Smooth muscle cell (in vitro differentiated cells): ENCODE results near the gene EPHA7. TPM values are rescaled to one million over a fixed set of nuclear protein-coding genes. Genes with fewer than 3 reads are reported as not detected.

Experiments used
- DNase-seq: peaks from one replicate; lab custom pipeline; 2025; ENCODE audit not compliant: unreplicated experiment; lab: John Stamatoyannopoulos, UW
- H2AFZ ChIP-seq: fragments of 200-600 bp; sonication (generic); 2 replicates; pipeline ENCODE4 v1.6.0; 2016; ENCODE audit warnings: antibody characterized with exemption, low read depth, mild to moderate bottlenecking
- H3F3A ChIP-seq: fragments of 200-600 bp; sonication (generic); 2 replicates; pipeline ENCODE4 v1.6.0; 2017; ENCODE audit warnings: antibody characterized with exemption, low read depth
- H3K27ac ChIP-seq: fragments of 200-600 bp; sonication (generic); 2 replicates; pipeline ENCODE4 v1.5.1; 2016; ENCODE audit warnings: low read depth, mild to moderate bottlenecking
- H3K27me3 ChIP-seq: fragments of 200-600 bp; sonication (generic); 2 replicates; pipeline ENCODE4 v1.6.1; 2016; ENCODE audit warnings: low read depth, mild to moderate bottlenecking
- H3K36me3 ChIP-seq: fragments of 200-600 bp; sonication (generic); 2 replicates; pipeline ENCODE4 v1.5.1; 2016; ENCODE audit warnings: low read depth
- H3K4me1 ChIP-seq: fragments of 200-600 bp; sonication (generic); 2 replicates; pipeline ENCODE4 v1.5.1; 2016; ENCODE audit warnings: low read depth
- H3K4me2 ChIP-seq: fragments of 200-600 bp; sonication (generic); 2 replicates; pipeline ENCODE4 v1.6.0; 2016; ENCODE audit warnings: mild to moderate bottlenecking
- H3K4me3 ChIP-seq: fragments of 200-600 bp; sonication (generic); 2 replicates; pipeline ENCODE4 v1.5.1; 2016; ENCODE audit warnings: mild to moderate bottlenecking
- H3K79me2 ChIP-seq: fragments of 200-600 bp; sonication (generic); 2 replicates; pipeline ENCODE4 v1.6.0; 2016; ENCODE audit warnings: low read depth, mild to moderate bottlenecking
- H3K9ac ChIP-seq: fragments of 200-600 bp; sonication (generic); 2 replicates; pipeline ENCODE4 v1.6.0; 2016; ENCODE audit warnings: low read depth
- H3K9me3 ChIP-seq: fragments of 200-600 bp; sonication (generic); replicated peaks from 2 replicates; pipeline ENCODE4 v1.5.1; 2016; ENCODE audit warnings: low read depth
- H4K20me1 ChIP-seq: fragments of 200-600 bp; sonication (generic); 2 replicates; pipeline ENCODE4 v1.6.0; 2016; ENCODE audit warnings: low read depth
- WGBS: methylation state at CpG from one replicate; pipeline ENCODE4 v1.1.7; 2016; ENCODE audit warnings: low lambda C conversion rate; 5-methylcytosine and 5-hydroxymethylcytosine counted together
- polyA plus RNA-seq: library from polyadenylated mRNA; unstranded; fragments of >200 nt; fragmentation: Nextera tagmentation; extraction: Ambion mirVana; gene quantifications from 2 replicates; pipeline ENCODE4 v1.2.1, GENCODE V29; 2016
- total RNA-seq: library from RNA; depleted of rRNA; stranded (reverse); fragments of >200 nt; gene quantifications from 2 replicates; pipeline ENCODE4 v1.2.3, GENCODE V29; 2014
- TF ChIP-seq, protein P1 (sequence below): fragments of 200-600 bp; sonication (generic); IDR thresholded peaks from 2 replicates; pipeline ENCODE4 v1.5.1; 2017; ENCODE audit warnings: borderline replicate concordance, mild to moderate bottlenecking, antibody characterized with exemption; ENCODE audit not compliant: insufficient read depth, poor library complexity, severe bottlenecking

The EPHA7 gene
- total and polyA plus RNA-seq, 2 experiments from 2014 or later: 2.0 to 6.2 TPM

DNA sequence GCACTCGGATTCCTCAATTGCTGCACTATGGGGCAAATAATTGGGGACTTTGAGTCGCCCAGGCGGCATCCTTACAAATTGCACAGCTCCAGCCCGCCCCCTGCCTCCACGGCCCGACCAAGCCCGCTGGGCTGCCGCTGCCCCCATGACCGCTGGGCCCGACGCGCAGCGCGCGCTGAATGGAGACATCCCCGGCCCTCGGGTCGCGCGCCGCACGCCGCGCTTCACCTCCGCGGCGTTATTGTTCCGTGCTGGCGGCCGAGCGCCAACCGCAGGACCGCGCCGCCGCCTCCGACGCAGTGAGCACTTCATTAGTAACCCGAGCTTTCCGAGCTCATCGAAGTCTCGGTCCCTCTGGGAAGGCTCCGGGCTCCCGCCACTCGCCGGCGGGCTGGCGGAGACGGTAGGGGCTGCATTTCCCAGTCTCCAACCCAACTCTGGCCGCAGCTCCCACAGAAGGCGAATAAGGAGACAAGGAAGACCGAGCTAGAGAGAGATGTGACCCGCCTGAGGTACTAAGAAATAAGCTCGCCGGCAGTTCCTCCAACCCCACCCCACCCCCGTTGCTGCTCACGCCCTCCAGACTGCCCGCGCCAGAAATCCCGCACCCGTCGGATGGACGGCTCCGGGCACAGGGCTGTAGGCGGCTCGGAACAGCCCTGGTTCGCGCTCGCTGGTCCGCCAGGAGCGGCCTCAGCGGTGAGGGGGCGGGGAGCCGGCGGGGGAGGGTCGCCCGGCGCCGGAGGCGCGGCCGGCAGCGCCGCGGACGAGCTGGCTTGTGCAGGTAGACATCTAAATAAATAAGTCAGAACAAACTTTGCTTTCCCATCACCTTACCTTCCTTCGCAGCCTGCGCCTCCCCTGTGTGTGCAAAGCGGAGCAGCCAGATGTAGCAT lies 703 bp downstream of the EPHA7 start:
- Histone ChIP-seq H3K4me3 (peak overlapping the region; percentile 58), H3K4me1 (peaks cover 5% of the 10 kb centered on the region), H2AFZ (peak overlapping the region; percentile 88), H3K36me3 (no peaks in the 10 kb centered on the region), H3K4me2 (peak overlapping the region; percentile 90), H3K9ac (peak overlapping the region; percentile 16), H3K9me3 (no peaks in the 10 kb centered on the region), H3K27me3 (no peaks in the 10 kb centered on the region), H3F3A (no peaks in the 10 kb centered on the region), H3K27ac (no peak overlapping the region), H4K20me1 (no peaks in the 10 kb centered on the region), H3K79me2 (peaks cover 28% of the 10 kb centered on the region)
- peak; percentile 60 for DNase-seq
- TF ChIP-seq, protein P1, sequence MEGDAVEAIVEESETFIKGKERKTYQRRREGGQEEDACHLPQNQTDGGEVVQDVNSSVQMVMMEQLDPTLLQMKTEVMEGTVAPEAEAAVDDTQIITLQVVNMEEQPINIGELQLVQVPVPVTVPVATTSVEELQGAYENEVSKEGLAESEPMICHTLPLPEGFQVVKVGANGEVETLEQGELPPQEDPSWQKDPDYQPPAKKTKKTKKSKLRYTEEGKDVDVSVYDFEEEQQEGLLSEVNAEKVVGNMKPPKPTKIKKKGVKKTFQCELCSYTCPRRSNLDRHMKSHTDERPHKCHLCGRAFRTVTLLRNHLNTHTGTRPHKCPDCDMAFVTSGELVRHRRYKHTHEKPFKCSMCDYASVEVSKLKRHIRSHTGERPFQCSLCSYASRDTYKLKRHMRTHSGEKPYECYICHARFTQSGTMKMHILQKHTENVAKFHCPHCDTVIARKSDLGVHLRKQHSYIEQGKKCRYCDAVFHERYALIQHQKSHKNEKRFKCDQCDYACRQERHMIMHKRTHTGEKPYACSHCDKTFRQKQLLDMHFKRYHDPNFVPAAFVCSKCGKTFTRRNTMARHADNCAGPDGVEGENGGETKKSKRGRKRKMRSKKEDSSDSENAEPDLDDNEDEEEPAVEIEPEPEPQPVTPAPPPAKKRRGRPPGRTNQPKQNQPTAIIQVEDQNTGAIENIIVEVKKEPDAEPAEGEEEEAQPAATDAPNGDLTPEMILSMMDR: no peak
- WGBS: under 1% methylated on average over 66 of the region's 89 CpGs

DNA sequence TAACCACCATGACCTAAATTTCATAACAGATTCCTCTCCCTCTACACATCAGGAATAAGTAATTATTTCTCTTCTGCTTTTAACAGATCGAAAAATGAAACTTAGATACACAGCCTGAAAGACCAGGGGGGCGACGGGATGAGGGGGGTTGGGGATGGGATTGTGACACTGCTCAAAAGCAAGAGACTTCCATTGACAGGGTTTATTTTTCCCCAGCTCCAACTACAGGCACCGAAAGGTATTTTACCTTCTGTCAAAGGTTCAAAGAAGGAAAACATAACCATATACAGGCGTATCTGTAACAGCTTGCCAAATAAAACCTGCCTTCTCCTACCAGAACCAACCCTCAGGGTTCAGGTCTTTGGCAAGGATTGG lies 1.3 kb downstream of the EPHA7 start:
- H3K27ac ChIP-seq: no peak overlapping the region
- H3K27me3 ChIP-seq: no peaks in the 10 kb centered on the region
- WGBS: 0% methylated on average over 5 of the region's 5 CpGs
- no peaks in the 10 kb centered on the region for H3F3A ChIP-seq
- peak overlapping the region; percentile 88 for H2AFZ ChIP-seq
- peaks cover 33% of the 10 kb centered on the region for H3K79me2 ChIP-seq
- H3K9ac ChIP-seq: no peak overlapping the region
- no peaks in the 10 kb centered on the region for H3K36me3 ChIP-seq
- H3K4me3 ChIP-seq: peak overlapping the region; percentile 58
- TF ChIP-seq, protein P1: no peak
- no peaks in the 10 kb centered on the region for H4K20me1 ChIP-seq
- DNase-seq: no peak
- H3K4me1 ChIP-seq: peaks cover 5% of the 10 kb centered on the region
- peak overlapping the region; percentile 90 for H3K4me2 ChIP-seq
- no peaks in the 10 kb centered on the region for H3K9me3 ChIP-seq

DNA sequence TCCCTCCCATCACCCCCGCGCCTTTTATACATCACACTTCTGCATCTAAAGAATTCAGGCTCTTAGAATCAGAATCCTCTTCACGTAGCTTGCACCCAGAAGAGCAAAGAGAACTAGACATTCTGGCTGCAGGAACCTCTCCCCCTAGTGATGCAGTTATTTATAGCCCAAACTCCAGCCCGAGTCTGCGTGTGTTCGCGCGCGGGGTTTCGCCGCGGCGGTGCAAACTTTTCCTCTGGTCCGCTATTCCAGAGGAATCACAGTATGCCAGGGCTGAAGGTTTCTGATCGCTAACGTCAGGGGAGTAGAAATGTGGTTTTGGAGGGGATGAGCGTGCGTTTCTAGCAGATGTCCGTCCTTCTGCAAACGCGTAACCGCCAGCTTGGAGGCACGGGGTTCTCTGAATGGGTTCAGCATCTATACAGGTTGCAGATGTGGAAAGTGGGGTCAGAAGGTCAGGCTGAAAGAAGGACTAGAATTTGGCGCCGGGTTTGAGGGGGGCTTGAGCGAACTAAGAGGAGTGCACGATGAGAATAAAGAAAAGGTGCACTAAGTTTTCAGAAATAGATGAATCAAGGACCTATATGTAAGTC lies 1.8 kb downstream of the EPHA7 start:
- Histone ChIP-seq H3K36me3 (no peaks in the 10 kb centered on the region), H3K4me3 (peak overlapping the region; percentile 58), H4K20me1 (no peaks in the 10 kb centered on the region), H3K4me2 (peak overlapping the region; percentile 90), H3K27ac (no peak overlapping the region), H3K27me3 (no peaks in the 10 kb centered on the region), H3K9ac (no peak overlapping the region), H3K4me1 (peaks cover 5% of the 10 kb centered on the region), H2AFZ (peak overlapping the region; percentile 88), H3K79me2 (peaks cover 33% of the 10 kb centered on the region), H3F3A (no peaks in the 10 kb centered on the region), H3K9me3 (no peaks in the 10 kb centered on the region)
- WGBS: under 1% methylated on average over 27 of the region's 27 CpGs
- TF ChIP-seq, protein P1: no peak
- DNase-seq: peak; percentile 23
